HepG2 (cell line): ENCODE data around the gene HLA-DOA. TPM values are rescaled to one million over a fixed set of nuclear protein-coding genes. Genes with fewer than 3 reads are reported as not detected.

Experiments used
- BRCA1 ChIP-seq: sonication (generic); formaldehyde crosslinking; IDR thresholded peaks from 2 replicates; pipeline ENCODE4 v1.4.0; 2020; ENCODE audit warnings: missing genetic modification reagents
- CEBPG ChIP-seq: IDR thresholded peaks from 2 replicates; pipeline ENCODE4 v1.6.1; 2016
- HMG20A ChIP-seq: IDR thresholded peaks from 2 replicates; pipeline ENCODE4 v1.6.1; 2016; ENCODE audit warnings: borderline replicate concordance
- MAFK ChIP-seq, 2 experiments: IDR thresholded peaks in 1 of 2; conservative IDR thresholded peaks in 1 of 2; 2 replicates each; pipeline ENCODE4 v1.6.1; 2011; ENCODE audit warnings: improper control_type of control experiment in 2 of 2, low read length in 2 of 2
- NCOR1 ChIP-seq: fragments of 200-600 bp; sonication (generic); IDR thresholded peaks from 2 replicates; pipeline ENCODE4 v1.7.0; 2017; ENCODE audit warnings: antibody characterized with exemption, low read length, borderline replicate concordance
- RCOR2 ChIP-seq: IDR thresholded peaks from 2 replicates; pipeline ENCODE4 v1.6.1; 2016; ENCODE audit warnings: missing biosample characterization, missing genetic modification reagents
- SATB2 ChIP-seq: sonication (generic); formaldehyde crosslinking; IDR thresholded peaks from 2 replicates; pipeline ENCODE4 v1.5.0; 2020; ENCODE audit warnings: missing genetic modification reagents
- SMARCE1 ChIP-seq: fragments of 450-650 bp; IDR thresholded peaks from 2 replicates; pipeline ENCODE4 v1.6.1; 2017; ENCODE audit warnings: borderline replicate concordance
- TMF1 ChIP-seq: sonication (generic); formaldehyde crosslinking; IDR thresholded peaks from 2 replicates; pipeline ENCODE4 v1.8.1; 2022; ENCODE audit warnings: low read depth, missing genetic modification reagents
- ZFP36L1 ChIP-seq: sonication (generic); formaldehyde crosslinking; IDR thresholded peaks from 2 replicates; pipeline ENCODE4 v1.8.0; 2022; ENCODE audit warnings: mild to moderate bottlenecking, missing genetic modification reagents, moderate library complexity
- ZNF329 ChIP-seq: sonication (generic); formaldehyde crosslinking; IDR thresholded peaks from 2 replicates; pipeline ENCODE4 v1.9.0; 2021; ENCODE audit warnings: low read depth, mild to moderate bottlenecking, missing genetic modification reagents
- ZNF34 ChIP-seq: sonication (generic); formaldehyde crosslinking; IDR thresholded peaks from 2 replicates; pipeline ENCODE4 v1.4.0; 2020; ENCODE audit warnings: mild to moderate bottlenecking, missing genetic modification reagents, borderline replicate concordance
- ZNF556 ChIP-seq: sonication (generic); formaldehyde crosslinking; IDR thresholded peaks from 2 replicates; pipeline ENCODE4 v1.4.0; 2020; ENCODE audit warnings: mild to moderate bottlenecking, missing genetic modification reagents, borderline replicate concordance
- ZNF563 ChIP-seq: sonication (generic); formaldehyde crosslinking; IDR thresholded peaks from 2 replicates; pipeline ENCODE4 v1.8.0; 2022; ENCODE audit warnings: mild to moderate bottlenecking, moderate library complexity, missing genetic modification reagents
- ZNF605 ChIP-seq: sonication (generic); formaldehyde crosslinking; IDR thresholded peaks from 2 replicates; pipeline ENCODE4 v1.8.0; 2022; ENCODE audit warnings: mild to moderate bottlenecking, missing genetic modification reagents
- ZNF879 ChIP-seq: sonication (generic); formaldehyde crosslinking; IDR thresholded peaks from 2 replicates; pipeline ENCODE4 v1.8.1; 2023; ENCODE audit warnings: missing genetic modification reagents
- ZNF883 ChIP-seq: sonication (generic); formaldehyde crosslinking; IDR thresholded peaks from 2 replicates; pipeline ENCODE4 v1.5.1; 2020; ENCODE audit warnings: mild to moderate bottlenecking, missing genetic modification reagents; ENCODE audit errors: not compliant biosample characterization
- polyA plus RNA-seq, 8 experiments: library from polyadenylated mRNA; depleted of rRNA in 3 of 8; stranded (reverse) in 7 of 8; unstranded in 1 of 8; fragments of >200 nt; fragmentation: Illumina TruSeq in 4 of 8; extraction: Trizol in 4 of 8; gene quantifications; 2 replicates each; pipeline versions ENCODE4 v1.2.1 to v1.2.3, GENCODE V29; 2011 to 2016; ENCODE audit warnings: low read depth in 4 of 8, missing spikeins in 1 of 8, mixed read lengths in 1 of 8; ENCODE audit not compliant: insufficient read depth in 1 of 8
- total RNA-seq, 5 experiments: library from RNA; depleted of rRNA; stranded (reverse); fragments of >200 nt; fragmentation: Illumina TruSeq; extraction: Trizol; gene quantifications; 2 replicates each; pipeline ENCODE4 v1.2.3, GENCODE V29; 2016; ENCODE audit warnings: low read depth in 1 of 5
- TF ChIP-seq, protein P1 (sequence below): sonication (generic); formaldehyde crosslinking; IDR thresholded peaks from 2 replicates; pipeline ENCODE4 v1.4.0; 2020; ENCODE audit warnings: missing genetic modification reagents
- TF ChIP-seq, protein P2 (sequence below): sonication (generic); formaldehyde crosslinking; IDR thresholded peaks from 2 replicates; pipeline ENCODE4 v1.8.1; 2022; ENCODE audit warnings: mild to moderate bottlenecking, missing genetic modification reagents
- TF ChIP-seq, protein P3 (sequence below), 2 experiments: sonication (generic) in 1 of 2; formaldehyde crosslinking in 1 of 2; IDR thresholded peaks; 2 replicates each; pipeline versions ENCODE4 v1.4.0 to v1.6.1; 2018 to 2020; ENCODE audit warnings: missing genetic modification reagents in 2 of 2, borderline replicate concordance in 1 of 2, low read depth in 1 of 2, mild to moderate bottlenecking in 1 of 2, missing biosample characterization in 1 of 2
- TF ChIP-seq, protein P4 (sequence below): sonication (generic); formaldehyde crosslinking; IDR thresholded peaks from 2 replicates; pipeline ENCODE4 v1.5.0; 2020; ENCODE audit warnings: mild to moderate bottlenecking, missing genetic modification reagents, moderate library complexity
- TF ChIP-seq, protein P5 (sequence below): sonication (generic); formaldehyde crosslinking; IDR thresholded peaks from 2 replicates; pipeline ENCODE4 v1.8.0; 2022; ENCODE audit warnings: mild to moderate bottlenecking, missing genetic modification reagents, moderate library complexity

The HLA-DOA gene
- total and polyA plus RNA-seq, 2 of the 13 experiments (the other 11 are each of a cell fraction or from before 2014, with no cell fraction given): 0.03 to 0.09 TPM

DNA sequence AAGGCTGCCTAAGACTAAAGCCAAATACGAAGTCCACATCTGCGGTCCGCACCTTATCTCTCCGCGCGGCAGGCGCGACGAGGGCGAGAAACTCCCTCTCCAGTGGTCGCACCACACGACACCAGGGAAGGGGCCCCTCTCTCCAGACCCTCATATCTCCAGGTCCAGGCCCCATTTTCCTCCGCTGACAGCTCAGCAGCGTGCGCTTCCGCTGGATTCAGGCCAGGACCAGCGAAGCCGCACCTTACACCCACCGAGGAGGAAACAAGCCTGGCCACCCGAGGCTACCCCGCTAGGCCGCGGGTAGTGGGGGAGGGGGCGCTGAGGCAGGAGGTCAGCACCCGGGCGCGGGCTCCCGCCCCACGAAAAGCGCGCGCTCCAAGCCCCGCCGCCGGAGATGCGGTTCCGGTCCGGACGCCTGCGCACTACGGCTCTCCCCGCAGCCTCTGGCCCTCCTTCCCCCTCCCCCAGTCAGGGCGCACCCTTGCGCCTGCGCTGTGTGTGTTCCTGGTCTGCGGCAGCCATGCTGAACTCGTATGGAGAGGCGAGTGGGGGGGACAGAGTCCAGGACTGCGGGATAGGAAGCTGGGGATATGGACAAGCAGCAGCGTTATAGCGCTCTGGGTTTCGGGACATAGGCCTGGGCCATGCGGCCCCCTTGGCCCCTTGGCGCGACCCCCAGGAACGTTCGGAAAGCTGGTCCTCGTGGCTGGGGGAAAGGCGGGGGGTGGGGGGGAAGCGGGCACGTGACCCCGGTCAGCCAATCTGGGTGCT is 41.1 kb downstream of the HLA-DOA start, which contains the start of gene BRD2 (continued):
- TF ChIP-seq, protein P1, sequence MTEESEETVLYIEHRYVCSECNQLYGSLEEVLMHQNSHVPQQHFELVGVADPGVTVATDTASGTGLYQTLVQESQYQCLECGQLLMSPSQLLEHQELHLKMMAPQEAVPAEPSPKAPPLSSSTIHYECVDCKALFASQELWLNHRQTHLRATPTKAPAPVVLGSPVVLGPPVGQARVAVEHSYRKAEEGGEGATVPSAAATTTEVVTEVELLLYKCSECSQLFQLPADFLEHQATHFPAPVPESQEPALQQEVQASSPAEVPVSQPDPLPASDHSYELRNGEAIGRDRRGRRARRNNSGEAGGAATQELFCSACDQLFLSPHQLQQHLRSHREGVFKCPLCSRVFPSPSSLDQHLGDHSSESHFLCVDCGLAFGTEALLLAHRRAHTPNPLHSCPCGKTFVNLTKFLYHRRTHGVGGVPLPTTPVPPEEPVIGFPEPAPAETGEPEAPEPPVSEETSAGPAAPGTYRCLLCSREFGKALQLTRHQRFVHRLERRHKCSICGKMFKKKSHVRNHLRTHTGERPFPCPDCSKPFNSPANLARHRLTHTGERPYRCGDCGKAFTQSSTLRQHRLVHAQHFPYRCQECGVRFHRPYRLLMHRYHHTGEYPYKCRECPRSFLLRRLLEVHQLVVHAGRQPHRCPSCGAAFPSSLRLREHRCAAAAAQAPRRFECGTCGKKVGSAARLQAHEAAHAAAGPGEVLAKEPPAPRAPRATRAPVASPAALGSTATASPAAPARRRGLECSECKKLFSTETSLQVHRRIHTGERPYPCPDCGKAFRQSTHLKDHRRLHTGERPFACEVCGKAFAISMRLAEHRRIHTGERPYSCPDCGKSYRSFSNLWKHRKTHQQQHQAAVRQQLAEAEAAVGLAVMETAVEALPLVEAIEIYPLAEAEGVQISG (CRISPR knock-in tag): peak; percentile 91
- TF ChIP-seq, protein P2, sequence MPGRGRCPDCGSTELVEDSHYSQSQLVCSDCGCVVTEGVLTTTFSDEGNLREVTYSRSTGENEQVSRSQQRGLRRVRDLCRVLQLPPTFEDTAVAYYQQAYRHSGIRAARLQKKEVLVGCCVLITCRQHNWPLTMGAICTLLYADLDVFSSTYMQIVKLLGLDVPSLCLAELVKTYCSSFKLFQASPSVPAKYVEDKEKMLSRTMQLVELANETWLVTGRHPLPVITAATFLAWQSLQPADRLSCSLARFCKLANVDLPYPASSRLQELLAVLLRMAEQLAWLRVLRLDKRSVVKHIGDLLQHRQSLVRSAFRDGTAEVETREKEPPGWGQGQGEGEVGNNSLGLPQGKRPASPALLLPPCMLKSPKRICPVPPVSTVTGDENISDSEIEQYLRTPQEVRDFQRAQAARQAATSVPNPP (CRISPR knock-in tag): peak; percentile 91
- TF ChIP-seq SMARCE1: no peak
- TF ChIP-seq ZNF605 (CRISPR knock-in tag): peak; percentile 96
- TF ChIP-seq BRCA1 (CRISPR knock-in tag): peak; percentile 88
- TF ChIP-seq ZNF879 (CRISPR knock-in tag): peak; percentile 99
- TF ChIP-seq CEBPG: peak; percentile 32; the same call in 1 of the 2 replicates
- no peak for TF ChIP-seq MAFK (conservative IDR thresholded peaks at IDR 0.05 in 1 of 2, IDR thresholded peaks at IDR 0.05 in 1 of 2; ENCODE audit: low read length in 2 of 2)
- TF ChIP-seq ZNF34 (CRISPR knock-in tag): no peak
- peak; percentile 97 for TF ChIP-seq ZNF563 (CRISPR knock-in tag)
- TF ChIP-seq, protein P3, sequence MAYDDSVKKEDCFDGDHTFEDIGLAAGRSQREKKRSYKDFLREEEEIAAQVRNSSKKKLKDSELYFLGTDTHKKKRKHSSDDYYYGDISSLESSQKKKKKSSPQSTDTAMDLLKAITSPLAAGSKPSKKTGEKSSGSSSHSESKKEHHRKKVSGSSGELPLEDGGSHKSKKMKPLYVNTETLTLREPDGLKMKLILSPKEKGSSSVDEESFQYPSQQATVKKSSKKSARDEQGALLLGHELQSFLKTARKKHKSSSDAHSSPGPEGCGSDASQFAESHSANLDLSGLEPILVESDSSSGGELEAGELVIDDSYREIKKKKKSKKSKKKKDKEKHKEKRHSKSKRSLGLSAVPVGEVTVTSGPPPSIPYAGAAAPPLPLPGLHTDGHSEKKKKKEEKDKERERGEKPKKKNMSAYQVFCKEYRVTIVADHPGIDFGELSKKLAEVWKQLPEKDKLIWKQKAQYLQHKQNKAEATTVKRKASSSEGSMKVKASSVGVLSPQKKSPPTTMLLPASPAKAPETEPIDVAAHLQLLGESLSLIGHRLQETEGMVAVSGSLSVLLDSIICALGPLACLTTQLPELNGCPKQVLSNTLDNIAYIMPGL (CRISPR knock-in tag; IDR thresholded peaks at IDR 0.05; ENCODE audit: borderline replicate concordance in 1 of 2, low read depth in 1 of 2): peak; percentile 91
- peak; percentile 89 for TF ChIP-seq ZNF329
- no peak for TF ChIP-seq HMG20A (CRISPR knock-in tag)
- TF ChIP-seq, protein P4, sequence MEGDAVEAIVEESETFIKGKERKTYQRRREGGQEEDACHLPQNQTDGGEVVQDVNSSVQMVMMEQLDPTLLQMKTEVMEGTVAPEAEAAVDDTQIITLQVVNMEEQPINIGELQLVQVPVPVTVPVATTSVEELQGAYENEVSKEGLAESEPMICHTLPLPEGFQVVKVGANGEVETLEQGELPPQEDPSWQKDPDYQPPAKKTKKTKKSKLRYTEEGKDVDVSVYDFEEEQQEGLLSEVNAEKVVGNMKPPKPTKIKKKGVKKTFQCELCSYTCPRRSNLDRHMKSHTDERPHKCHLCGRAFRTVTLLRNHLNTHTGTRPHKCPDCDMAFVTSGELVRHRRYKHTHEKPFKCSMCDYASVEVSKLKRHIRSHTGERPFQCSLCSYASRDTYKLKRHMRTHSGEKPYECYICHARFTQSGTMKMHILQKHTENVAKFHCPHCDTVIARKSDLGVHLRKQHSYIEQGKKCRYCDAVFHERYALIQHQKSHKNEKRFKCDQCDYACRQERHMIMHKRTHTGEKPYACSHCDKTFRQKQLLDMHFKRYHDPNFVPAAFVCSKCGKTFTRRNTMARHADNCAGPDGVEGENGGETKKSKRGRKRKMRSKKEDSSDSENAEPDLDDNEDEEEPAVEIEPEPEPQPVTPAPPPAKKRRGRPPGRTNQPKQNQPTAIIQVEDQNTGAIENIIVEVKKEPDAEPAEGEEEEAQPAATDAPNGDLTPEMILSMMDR: peak; percentile 42; the same call in 1 of the 2 replicates
- peak; percentile 99 for TF ChIP-seq TMF1 (CRISPR knock-in tag)
- no peak for TF ChIP-seq RCOR2
- TF ChIP-seq ZNF556 (CRISPR knock-in tag): peak; percentile 95
- TF ChIP-seq SATB2 (CRISPR knock-in tag): no peak
- peak; percentile 97 for TF ChIP-seq ZFP36L1 (CRISPR knock-in tag)
- no peak for TF ChIP-seq NCOR1
- TF ChIP-seq, protein P5, sequence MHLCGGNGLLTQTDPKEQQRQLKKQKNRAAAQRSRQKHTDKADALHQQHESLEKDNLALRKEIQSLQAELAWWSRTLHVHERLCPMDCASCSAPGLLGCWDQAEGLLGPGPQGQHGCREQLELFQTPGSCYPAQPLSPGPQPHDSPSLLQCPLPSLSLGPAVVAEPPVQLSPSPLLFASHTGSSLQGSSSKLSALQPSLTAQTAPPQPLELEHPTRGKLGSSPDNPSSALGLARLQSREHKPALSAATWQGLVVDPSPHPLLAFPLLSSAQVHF (CRISPR knock-in tag): peak; percentile 92; the same call in 1 of the 2 replicates
- TF ChIP-seq ZNF883: peak; percentile 92
